Right renal cortex interstitium (tissue), 3 donors: ENCODE measurements around the gene OR7C1. TPM values are rescaled to one million over a fixed set of nuclear protein-coding genes. Genes with fewer than 3 reads are reported as not detected.
"Not testable (repeated sequence)": the region's sequence is repeated elsewhere in the genome, so short reads cannot be mapped to it uniquely, and the experiment has no call there.

ENCODE experiments used
- DNase-seq, 3 donors: peaks; one replicate each; pipeline ENCODE4 v3.0.0-alpha.2; 2013; ENCODE audit warnings: low read depth in 3 of 3, low spot score in 2 of 3
- polyA plus RNA-seq, 3 donors: library from polyadenylated mRNA; unstranded; fragments of 120-200 nt; gene quantifications; one replicate each; pipeline ENCODE4 v1.2.1, GENCODE V29; 2013; ENCODE audit not compliant: insufficient read length in 3 of 3

The OR7C1 gene
- polyA plus RNA-seq, 3 donors = 0.08 to 0.17 (median 0.10) TPM

GRCh38 chr19:14768001-14768400 lies 67.0 kb downstream of the OR7C1 start:
- no peak for DNase-seq

- DNase-seq = no peak
These were observed 67.5 kb downstream of the OR7C1 start for GRCh38 chr19:14767466-14767971.

GRCh38 chr19:14765841-14766240 lies 69.1 kb downstream of the OR7C1 start:
- not testable (repeated sequence) for DNase-seq

- not testable (repeated sequence) for DNase-seq
These were observed 69.6 kb downstream of the OR7C1 start for GRCh38 chr19:14765403-14765802.

GRCh38 chr19:14764401-14764800 lies 70.6 kb downstream of the OR7C1 start:
- DNase-seq = no peak

GRCh38 chr19:14763497-14764145 lies 71.4 kb downstream of the OR7C1 start:
- no peak for DNase-seq

- DNase-seq = no peak
These were observed 72.9 kb downstream of the OR7C1 start for GRCh38 chr19:14762111-14762510.

- no peak for DNase-seq
These were observed 73.4 kb downstream of the OR7C1 start for GRCh38 chr19:14761607-14762006.

- no peak for DNase-seq
These were observed 76.2 kb downstream of the OR7C1 start for GRCh38 chr19:14758816-14759215.

GRCh38 chr19:14748601-14749000 lies 86.4 kb downstream of the OR7C1 start:
- DNase-seq = no peak

Other genes starting within 250 kb of the OR7C1 start
- gene ADGRE3, start 160.3 kb downstream of the OR7C1 start, polyA plus RNA-seq = under 1 TPM in 2 of 3 donors, not detected in 1; 0.11 to 0.20 TPM
- 10 to 100 TPM; 14.3 to 16.6 (median 16.1) TPM for gene ZNF333, start 145.1 kb downstream of the OR7C1 start, polyA plus RNA-seq
- under 1 TPM; 0.32 to 0.40 (median 0.40) TPM for gene ADGRE2, start 56.6 kb downstream of the OR7C1 start, polyA plus RNA-seq
- under 1 TPM in 2 of 3 donors, not detected in 1; 0.03 TPM for gene OR7A5, start within 50 bp of the OR7C1 start, polyA plus RNA-seq
- not detected for gene OR7A10, start 13.7 kb upstream of the OR7C1 start, polyA plus RNA-seq
- gene OR7A17, start 50.9 kb upstream of the OR7C1 start, polyA plus RNA-seq = not detected
- not detected for gene OR7C2, start 106.3 kb upstream of the OR7C1 start, polyA plus RNA-seq
- under 1 TPM; 0.39 to 0.51 (median 0.47) TPM for gene SLC1A6, start 144.7 kb upstream of the OR7C1 start, polyA plus RNA-seq
- gene CASP14, start 214.3 kb upstream of the OR7C1 start, polyA plus RNA-seq = not detected
- gene OR1I1, start 247.0 kb upstream of the OR7C1 start, polyA plus RNA-seq = under 1 TPM; 0.03 to 0.04 (median 0.03) TPM